ENCODE data around the gene AGBL1.

The AGBL1 gene

GRCh38 chr15:86139828-86140227 lies 60.2 kb downstream of the AGBL1 start:
- peaks cover 7% of the 10 kb centered on the region for H3K27me3 ChIP-seq (ENCODE audit: insufficient read depth, poor library complexity, severe bottlenecking)
- no peaks in the 10 kb centered on the region for H3K9me3 ChIP-seq (ENCODE audit: severe bottlenecking)
- no peaks in the 10 kb centered on the region for H3K36me3 ChIP-seq (ENCODE audit: low read depth)
- ATAC-seq (ENCODE audit: low read depth) (no peak), DNase-seq (ENCODE audit: low spot score) (no peak)
- no peak overlapping the region for H3K4me3 ChIP-seq (ENCODE audit: severe bottlenecking)
- H3K4me1 ChIP-seq (ENCODE audit: insufficient read depth, poor library complexity, severe bottlenecking) = no peaks in the 10 kb centered on the region
- no peak overlapping the region for H3K27ac ChIP-seq (ENCODE audit: poor library complexity, severe bottlenecking)
- TF ChIP-seq CTCF (IDR thresholded peaks at IDR 0.05; ENCODE audit: poor library complexity, severe bottlenecking) = peak; percentile 47

- H3K4me3 ChIP-seq (ENCODE audit: severe bottlenecking) = no peak overlapping the region
- no peak overlapping the region for H3K27ac ChIP-seq (ENCODE audit: poor library complexity, severe bottlenecking)
- no peaks in the 10 kb centered on the region for H3K36me3 ChIP-seq (ENCODE audit: low read depth)
- DNase-seq (ENCODE audit: low spot score) (no peak), ATAC-seq (ENCODE audit: low read depth) (no peak)
- H3K27me3 ChIP-seq (ENCODE audit: insufficient read depth, poor library complexity, severe bottlenecking) = peaks cover 4% of the 10 kb centered on the region
- no peaks in the 10 kb centered on the region for H3K9me3 ChIP-seq (ENCODE audit: severe bottlenecking)
- H3K4me1 ChIP-seq (ENCODE audit: insufficient read depth, poor library complexity, severe bottlenecking) = no peaks in the 10 kb centered on the region
- no peak for TF ChIP-seq CTCF (IDR thresholded peaks at IDR 0.05; ENCODE audit: poor library complexity, severe bottlenecking)
These were observed 75.0 kb downstream of the AGBL1 start for GRCh38 chr15:86154705-86155104.

- H3K36me3 ChIP-seq (ENCODE audit: low read depth) = no peaks in the 10 kb centered on the region
- peaks cover 4% of the 10 kb centered on the region for H3K27me3 ChIP-seq (ENCODE audit: insufficient read depth, poor library complexity, severe bottlenecking)
- ATAC-seq (ENCODE audit: low read depth) (no peak), DNase-seq (ENCODE audit: low spot score) (no peak)
- H3K27ac ChIP-seq (ENCODE audit: poor library complexity, severe bottlenecking) = no peak overlapping the region
- no peak for TF ChIP-seq CTCF (IDR thresholded peaks at IDR 0.05; ENCODE audit: poor library complexity, severe bottlenecking)
- H3K4me1 ChIP-seq (ENCODE audit: insufficient read depth, poor library complexity, severe bottlenecking) = no peaks in the 10 kb centered on the region
- no peak overlapping the region for H3K4me3 ChIP-seq (ENCODE audit: severe bottlenecking)
- no peaks in the 10 kb centered on the region for H3K9me3 ChIP-seq (ENCODE audit: severe bottlenecking)
These were observed 75.9 kb downstream of the AGBL1 start for GRCh38 chr15:86155551-86155950.

- H3K36me3 ChIP-seq (ENCODE audit: low read depth) = no peaks in the 10 kb centered on the region
- no peaks in the 10 kb centered on the region for H3K4me1 ChIP-seq (ENCODE audit: insufficient read depth, poor library complexity, severe bottlenecking)
- H3K27me3 ChIP-seq (ENCODE audit: insufficient read depth, poor library complexity, severe bottlenecking) = peaks cover 4% of the 10 kb centered on the region
- H3K27ac ChIP-seq (ENCODE audit: poor library complexity, severe bottlenecking) = no peak overlapping the region
- DNase-seq (ENCODE audit: low spot score) (no peak), ATAC-seq (ENCODE audit: low read depth) (no peak)
- no peaks in the 10 kb centered on the region for H3K9me3 ChIP-seq (ENCODE audit: severe bottlenecking)
- no peak overlapping the region for H3K4me3 ChIP-seq (ENCODE audit: severe bottlenecking)
- no peak for TF ChIP-seq CTCF (IDR thresholded peaks at IDR 0.05; ENCODE audit: poor library complexity, severe bottlenecking)
These were observed 78.1 kb downstream of the AGBL1 start for GRCh38 chr15:86157606-86158293.

DNA sequence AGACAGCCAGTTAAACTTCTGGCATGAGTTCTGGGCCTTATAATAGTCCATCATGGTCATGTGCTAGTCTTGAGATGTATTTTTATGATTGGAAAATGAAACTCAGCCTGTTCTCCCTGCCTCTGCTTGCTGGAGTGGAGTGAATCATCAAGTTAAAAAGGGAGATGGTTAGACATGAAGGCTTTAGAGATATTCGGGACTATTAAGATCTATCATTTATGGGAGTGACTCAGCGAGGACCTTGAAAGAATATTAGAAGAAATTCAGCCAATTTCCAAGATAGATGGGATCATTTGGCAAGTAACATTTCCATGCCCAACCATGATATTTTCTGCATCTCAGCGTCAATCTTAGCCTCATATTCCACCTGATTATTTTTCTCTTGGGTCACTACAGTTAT lies 79.8 kb downstream of the AGBL1 start:
- no peak for DNase-seq (ENCODE audit: low spot score)
- no peak for TF ChIP-seq CTCF (IDR thresholded peaks at IDR 0.05; ENCODE audit: poor library complexity, severe bottlenecking)
- Histone ChIP-seq H3K4me1 (ENCODE audit: insufficient read depth, poor library complexity, severe bottlenecking) (no peaks in the 10 kb centered on the region), H3K27me3 (ENCODE audit: insufficient read depth, poor library complexity, severe bottlenecking) (peaks cover 4% of the 10 kb centered on the region), H3K36me3 (ENCODE audit: low read depth) (no peaks in the 10 kb centered on the region), H3K27ac (ENCODE audit: poor library complexity, severe bottlenecking) (no peak overlapping the region), H3K9me3 (ENCODE audit: severe bottlenecking) (no peaks in the 10 kb centered on the region), H3K4me3 (ENCODE audit: severe bottlenecking) (no peak overlapping the region)
- peak; percentile 33; the same call in 1 of the 3 replicates for ATAC-seq (ENCODE audit: low read depth)
